Kidney (tissue), 14 donors: ENCODE data around the gene CDADC1. TPM values are rescaled to one million over a fixed set of nuclear protein-coding genes. Genes with fewer than 3 reads are reported as not detected.

Experiments
- DNase-seq, 5 donors: peaks; one replicate each; pipeline ENCODE4 v3.0.0-alpha.2; 2013 to 2020
- FAIRE-seq: peaks from 2 replicates; lab custom pipeline; 2012; peaks lifted over from hg19 to GRCh38; lab: Jason Lieb, UNC
- H3K27ac ChIP-seq, 2 donors: one replicate each; pipeline ENCODE4 v1.7.0; 2013; ENCODE audit warnings: low read depth in 2 of 2, low read length in 2 of 2, inconsistent platforms in 1 of 2
- H3K27me3 ChIP-seq: one replicate; pipeline ENCODE4 v1.7.1; 2013; ENCODE audit warnings: low read length, inconsistent platforms; ENCODE audit not compliant: control insufficient read depth, insufficient read depth
- H3K36me3 ChIP-seq, 3 donors: one replicate each; pipeline versions ENCODE4 v1.7.0 to v1.7.1; 2013; ENCODE audit warnings: low read length in 3 of 3, control low read depth in 1 of 3, inconsistent platforms in 1 of 3; ENCODE audit not compliant: insufficient read depth in 3 of 3, control insufficient read depth in 2 of 3
- H3K4me1 ChIP-seq, 3 donors: one replicate each; pipeline versions ENCODE4 v1.7.0 to v1.7.1; 2013; ENCODE audit warnings: low read length in 3 of 3, inconsistent platforms in 1 of 3, low read depth in 1 of 3; ENCODE audit not compliant: control insufficient read depth in 2 of 3, insufficient read depth in 2 of 3
- H3K4me3 ChIP-seq, 3 donors: one replicate each; pipeline versions ENCODE4 v1.7.0 to v1.8.1; 2013; ENCODE audit warnings: low read length in 3 of 3, control low read depth in 1 of 3, inconsistent platforms in 1 of 3
- H3K9ac ChIP-seq, 3 donors: one replicate each; pipeline versions ENCODE4 v1.7.0 to v1.7.1; 2013; ENCODE audit warnings: low read length in 3 of 3, control low read depth in 1 of 3, inconsistent platforms in 1 of 3
- H3K9me3 ChIP-seq, 3 donors: one replicate each; pipeline versions ENCODE4 v1.7.0 to v1.7.1; 2013; ENCODE audit warnings: low read length in 3 of 3, control low read depth in 1 of 3, inconsistent platforms in 1 of 3; ENCODE audit not compliant: control insufficient read depth in 2 of 3, insufficient read depth in 1 of 3
- intact Hi-C: fragments of 100-400 bp; cut with DNase I; formaldehyde crosslinking; loops from one replicate; pipeline ENCODE4 v1.11.1; 2022
- polyA plus RNA-seq: library from polyadenylated mRNA; stranded (reverse); fragments of 350-450 nt; fragmentation: Illumina TruSeq; extraction: RNeasy Lipid Tissue Mini Kit (QIAGEN cat#74804); gene quantifications from one replicate; pipeline ENCODE4 v1.2.3, GENCODE V29; 2014; ENCODE audit warnings: low read depth, low replicate concordance; ENCODE audit not compliant: insufficient read depth
- total RNA-seq: library from RNA; stranded (reverse); fragmentation: NEBNext Ultra II Directional; extraction: Animal tissue kit (Norgen Biotek cat#: 25700); gene quantifications from one replicate; pipeline ENCODE4 v1.2.1, GENCODE V29; 2021
- TF ChIP-seq, protein P1 (sequence below): IDR thresholded peaks from 3 replicates; pipeline ENCODE4 v1.5.1; 2012; ENCODE audit warnings: mild to moderate bottlenecking, moderate library complexity, borderline replicate concordance; ENCODE audit not compliant: insufficient read depth; ENCODE audit errors: extremely low read depth
- donor health status: control.
- donor health status: control.
- donor health status: control.
- donor health status: control.
- donor health status: control.
- donor health status: DM: yes; HTN: yes; CAD: no.
- donor health status: Normal renal cell carcinoma (clear cell type).

Gene CDADC1
- total and polyA plus RNA-seq, 2 donors from 2014 or later: 8.3 to 12.2 TPM

DNA sequence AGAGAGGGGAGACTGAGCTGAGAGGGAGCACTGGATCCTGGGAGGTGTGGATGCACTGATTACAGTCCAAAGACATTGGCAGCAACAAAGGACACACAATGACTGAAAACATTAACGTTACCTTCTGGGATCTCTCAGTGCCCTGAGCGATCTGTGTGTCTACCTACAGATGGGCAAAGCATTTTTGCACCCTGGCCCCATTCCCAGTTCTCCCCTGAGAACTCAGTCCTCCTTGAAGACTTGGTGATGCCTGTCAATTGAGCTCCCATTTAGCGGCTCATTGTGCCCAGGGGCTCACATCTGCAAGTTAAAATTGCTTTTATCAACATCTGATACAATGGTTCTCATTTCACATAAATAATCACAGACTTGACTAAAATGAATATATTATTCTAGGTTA is 62.5 kb downstream of the CDADC1 start:
- Histone ChIP-seq H3K27me3 (no peaks in the 10 kb centered on the region), H3K4me1 (peaks cover 0 to 9% (median 4%) of the 10 kb centered on the region in 3 donors), H3K4me3 (no peak overlapping the region), H3K9ac (no peak overlapping the region), H3K36me3 (peaks cover 0 to 5% (median 3%) of the 10 kb centered on the region in 3 donors), H3K27ac (no peak overlapping the region), H3K9me3 (no peaks in the 10 kb centered on the region)
- TF ChIP-seq, protein P1, sequence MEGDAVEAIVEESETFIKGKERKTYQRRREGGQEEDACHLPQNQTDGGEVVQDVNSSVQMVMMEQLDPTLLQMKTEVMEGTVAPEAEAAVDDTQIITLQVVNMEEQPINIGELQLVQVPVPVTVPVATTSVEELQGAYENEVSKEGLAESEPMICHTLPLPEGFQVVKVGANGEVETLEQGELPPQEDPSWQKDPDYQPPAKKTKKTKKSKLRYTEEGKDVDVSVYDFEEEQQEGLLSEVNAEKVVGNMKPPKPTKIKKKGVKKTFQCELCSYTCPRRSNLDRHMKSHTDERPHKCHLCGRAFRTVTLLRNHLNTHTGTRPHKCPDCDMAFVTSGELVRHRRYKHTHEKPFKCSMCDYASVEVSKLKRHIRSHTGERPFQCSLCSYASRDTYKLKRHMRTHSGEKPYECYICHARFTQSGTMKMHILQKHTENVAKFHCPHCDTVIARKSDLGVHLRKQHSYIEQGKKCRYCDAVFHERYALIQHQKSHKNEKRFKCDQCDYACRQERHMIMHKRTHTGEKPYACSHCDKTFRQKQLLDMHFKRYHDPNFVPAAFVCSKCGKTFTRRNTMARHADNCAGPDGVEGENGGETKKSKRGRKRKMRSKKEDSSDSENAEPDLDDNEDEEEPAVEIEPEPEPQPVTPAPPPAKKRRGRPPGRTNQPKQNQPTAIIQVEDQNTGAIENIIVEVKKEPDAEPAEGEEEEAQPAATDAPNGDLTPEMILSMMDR: no peak
- intact Hi-C loops: no loop called here
- DNase-seq (no peak), FAIRE-seq (no peak)

DNA sequence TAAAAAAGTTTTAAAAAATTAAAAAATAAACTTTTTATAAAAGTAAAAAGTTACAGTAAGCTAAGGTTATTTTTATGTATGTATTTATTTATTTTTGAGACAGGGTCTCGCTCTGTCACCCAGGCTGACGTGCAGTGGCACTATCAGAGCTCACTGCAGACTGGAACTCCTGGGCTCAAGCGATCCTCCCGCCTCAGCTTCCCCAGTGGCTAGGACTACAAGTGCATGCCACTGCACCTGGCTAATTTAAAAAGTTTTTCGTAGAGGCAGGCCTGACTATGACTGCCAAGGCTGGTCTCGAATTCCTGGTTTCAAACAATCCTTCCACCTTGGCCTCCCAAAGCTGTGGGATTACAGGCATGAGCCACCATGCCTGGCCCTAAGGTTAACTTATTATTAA is 64.1 kb downstream of the CDADC1 start:
- intact Hi-C loops: no loop called here
- TF ChIP-seq, protein P1: no peak
- no peak overlapping the region for H3K9ac ChIP-seq
- H3K27ac ChIP-seq: no peak overlapping the region
- DNase-seq (no peak), FAIRE-seq (no peak)
- peaks cover 0 to 5% (median 3%) of the 10 kb centered on the region in 3 donors for H3K36me3 ChIP-seq
- no peaks in the 10 kb centered on the region for H3K27me3 ChIP-seq
- H3K4me1 ChIP-seq: peaks cover 0 to 9% (median 4%) of the 10 kb centered on the region in 3 donors
- no peak overlapping the region for H3K4me3 ChIP-seq
- no peaks in the 10 kb centered on the region for H3K9me3 ChIP-seq

DNA sequence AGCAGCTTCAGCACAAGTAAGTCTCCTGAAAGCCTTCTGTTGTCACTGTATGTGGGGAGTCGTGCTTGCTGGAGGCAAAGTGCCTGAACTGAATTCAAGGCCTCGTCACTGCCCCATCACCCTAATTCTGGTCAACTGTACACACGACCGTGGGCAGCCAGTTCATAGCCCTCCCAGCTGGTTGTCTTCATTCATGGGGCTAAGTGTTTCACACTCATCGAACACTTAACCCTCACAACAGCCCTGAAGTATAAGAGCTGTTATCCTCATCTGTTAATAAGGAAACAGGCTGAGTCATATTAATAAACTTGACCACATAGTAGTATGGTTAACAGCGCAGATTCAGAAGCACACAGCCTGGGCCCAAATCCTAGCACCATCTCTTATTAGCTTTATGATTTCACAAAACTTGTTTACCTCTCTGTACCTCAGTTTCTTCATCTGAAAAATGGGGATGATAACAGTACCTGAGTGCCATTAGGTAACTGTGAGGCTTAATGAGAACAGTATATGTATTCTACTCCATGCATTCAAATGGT is 66.7 kb downstream of the CDADC1 start:
- H3K36me3 ChIP-seq: peaks cover 0 to 5% (median 3%) of the 10 kb centered on the region in 3 donors
- no peaks in the 10 kb centered on the region for H3K9me3 ChIP-seq
- H3K4me1 ChIP-seq: peaks cover 0 to 6% (median 0%) of the 10 kb centered on the region in 3 donors
- no peak for FAIRE-seq
- no peak for DNase-seq
- H3K9ac ChIP-seq: no peak overlapping the region
- no peaks in the 10 kb centered on the region for H3K27me3 ChIP-seq
- no peak overlapping the region for H3K4me3 ChIP-seq
- TF ChIP-seq, protein P1: no peak
- H3K27ac ChIP-seq: peak overlapping the region in 1 of 2 donors; percentile 67
- intact Hi-C loops: no loop called here
